SKM-1 treated with dmso at 0.1 percent for 144 hours (cell line): ENCODE results near the gene SMC3.

Experiments
- DNase-seq: peaks from one replicate; lab custom pipeline; 2025; ENCODE audit not compliant: unreplicated experiment; lab: John Stamatoyannopoulos, UW

The SMC3 gene

DNA sequence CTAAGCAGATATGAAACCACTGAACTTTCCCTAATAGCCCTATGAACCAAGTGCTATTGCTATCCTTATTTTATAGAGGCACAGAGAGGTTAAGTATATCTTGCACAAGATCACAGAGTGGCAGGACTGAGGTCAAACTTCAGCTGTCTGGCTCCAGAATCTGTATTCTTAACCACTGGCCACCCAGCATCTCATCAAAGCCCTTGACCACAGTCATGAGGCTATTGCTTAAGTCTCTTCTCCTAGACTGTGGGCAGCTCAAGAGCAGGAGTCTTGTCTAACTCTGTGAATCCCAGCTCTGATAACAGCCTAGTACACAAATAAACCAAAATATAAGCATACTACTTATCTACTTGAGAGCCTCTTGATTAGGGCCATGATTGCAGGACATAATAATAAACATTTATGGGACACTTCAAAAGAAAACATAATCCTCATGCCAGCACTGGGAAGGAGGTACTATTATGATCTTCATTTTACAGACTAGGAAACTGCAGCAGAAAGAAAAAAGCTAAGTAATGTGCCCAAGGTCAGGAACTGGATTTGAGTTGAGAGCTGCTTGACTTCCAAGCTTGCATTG, 22.4 kb upstream of the SMC3 start:
- DNase-seq, result peak; percentile 32

DNA sequence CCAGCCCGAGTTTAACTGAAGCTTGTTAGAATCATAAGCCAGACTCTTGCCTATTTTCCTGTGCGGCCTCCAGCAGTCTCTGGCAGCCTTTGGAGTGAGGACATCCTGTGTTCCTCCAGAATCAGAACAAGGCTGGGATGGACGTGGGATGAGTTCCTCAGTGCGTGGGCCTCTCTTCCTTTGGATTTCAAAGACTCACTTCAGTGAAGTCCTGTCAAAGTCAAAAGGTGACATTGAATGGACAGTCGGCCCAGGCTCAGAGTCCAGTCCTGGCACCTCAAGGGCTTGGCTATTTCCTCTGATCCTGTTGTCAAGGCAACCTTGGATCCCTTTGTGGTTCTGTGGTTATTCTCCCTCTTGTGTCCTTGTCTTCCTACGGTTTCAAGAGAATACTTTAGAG, 21.4 kb upstream of the SMC3 start:
- no peak for DNase-seq

DNA sequence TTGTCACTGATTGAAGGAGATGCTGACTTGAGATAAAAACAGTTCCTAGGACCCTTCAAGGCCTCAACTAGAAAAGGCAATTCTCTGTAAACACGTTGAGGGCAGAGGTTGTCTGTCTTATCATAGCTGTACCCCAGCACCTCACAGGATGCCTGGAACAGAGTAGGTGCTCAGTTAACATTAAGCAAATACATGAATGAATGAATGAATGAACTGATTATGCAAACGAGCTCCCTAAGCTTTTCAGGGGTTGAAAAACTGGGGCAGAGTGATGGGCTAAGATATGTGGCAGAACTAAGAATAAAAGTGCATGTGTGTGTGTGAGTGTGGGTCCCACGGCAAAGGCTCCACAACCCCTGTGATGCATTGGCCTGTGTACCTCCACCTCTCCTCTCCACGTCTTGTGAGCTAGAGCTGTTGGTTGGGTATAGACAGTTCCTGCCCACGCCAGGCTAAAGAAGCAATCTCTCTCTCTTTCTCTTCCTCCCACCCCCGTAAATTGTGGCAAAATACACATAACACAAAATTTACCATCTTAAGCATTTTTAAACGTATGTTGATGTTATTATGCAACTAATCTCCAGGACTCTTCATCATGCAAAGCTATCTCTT, 20.9 kb upstream of the SMC3 start:
- no peak for DNase-seq

DNA sequence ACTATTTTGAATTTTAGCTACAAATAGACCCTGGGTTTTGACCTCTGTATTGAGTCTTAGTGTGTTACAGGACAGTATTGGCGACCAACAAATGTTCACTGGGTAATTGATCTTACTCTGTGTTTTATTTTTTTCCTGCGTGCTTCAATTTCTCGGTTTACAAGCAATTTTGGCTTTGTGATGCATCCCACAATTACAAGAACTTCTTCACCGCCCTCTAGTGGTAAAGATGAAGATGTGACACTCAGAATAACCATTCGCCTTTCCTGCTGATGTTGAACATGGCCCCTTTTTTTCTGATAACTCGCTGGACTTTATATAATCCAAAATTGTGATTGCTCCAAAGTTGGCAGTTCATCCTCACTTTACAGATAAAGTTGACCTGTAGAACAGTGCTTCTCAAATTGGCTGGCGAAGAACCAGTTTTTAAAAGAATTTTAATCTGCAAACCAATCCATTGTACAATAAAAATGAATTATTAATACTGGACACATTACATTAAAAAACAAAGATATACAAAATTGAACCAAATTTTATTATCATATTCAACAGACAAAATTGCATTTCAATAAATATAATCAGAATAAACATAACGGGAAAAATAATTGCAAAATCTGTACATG, 20.2 kb upstream of the SMC3 start:
- peak; percentile 74 for DNase-seq

DNA sequence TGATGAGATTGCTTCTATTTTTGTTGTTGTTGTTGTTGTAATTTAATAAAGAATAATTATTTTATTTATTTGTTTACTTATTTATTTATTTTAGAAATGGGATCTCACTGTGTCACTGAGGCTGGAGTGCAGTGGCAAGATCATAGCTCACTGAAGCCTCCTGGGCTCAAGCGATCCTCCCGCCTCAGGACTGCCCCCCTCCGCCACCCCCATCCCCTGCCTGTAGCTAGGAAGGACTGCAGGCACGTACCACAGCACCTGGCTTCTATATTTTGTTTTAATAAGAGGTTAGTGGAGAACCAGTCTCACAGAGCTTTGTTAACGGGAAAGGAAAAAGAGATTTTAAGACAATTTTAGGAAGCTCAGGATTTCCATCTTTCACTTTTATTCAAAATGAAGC, 19.5 kb upstream of the SMC3 start:
- DNase-seq, result no peak

DNA sequence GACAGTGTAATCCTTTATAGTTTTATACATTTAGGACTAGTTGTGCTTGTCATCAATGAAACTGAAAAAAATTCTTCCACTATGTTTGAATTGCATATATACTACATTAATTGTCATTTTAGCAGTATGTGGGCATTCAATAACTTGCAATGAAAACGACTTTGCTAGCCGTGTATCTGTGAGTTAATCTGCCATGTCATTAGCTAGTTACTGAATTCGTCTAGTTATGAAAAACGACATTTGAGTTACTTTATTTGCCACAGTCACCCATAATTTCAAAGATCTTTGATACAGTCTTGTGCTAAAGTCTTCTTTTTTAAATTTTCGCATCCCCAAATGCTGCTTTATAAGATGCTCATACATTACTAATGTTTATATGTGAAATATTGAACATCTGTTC, 18.3 kb upstream of the SMC3 start:
- no peak for DNase-seq

DNA sequence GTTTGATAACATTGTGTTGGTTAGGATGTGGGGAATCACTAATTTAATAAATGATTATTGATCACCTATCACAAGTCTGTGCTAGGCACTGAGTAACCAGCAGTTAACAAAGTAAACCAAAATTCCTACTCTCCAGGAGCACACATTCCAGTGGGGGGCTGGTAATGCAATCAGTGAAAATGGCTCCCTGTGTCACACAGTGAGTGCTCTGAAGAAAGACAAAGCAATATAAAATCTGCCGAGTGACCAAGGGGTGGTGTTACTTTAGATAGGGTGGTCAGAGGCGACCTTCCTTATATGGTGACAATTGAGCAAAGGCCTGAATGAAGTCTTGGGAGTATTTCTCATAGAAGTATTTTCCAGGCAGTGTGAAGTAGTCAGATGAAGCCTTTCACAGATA, 13.6 kb upstream of the SMC3 start:
- no peak for DNase-seq

DNA sequence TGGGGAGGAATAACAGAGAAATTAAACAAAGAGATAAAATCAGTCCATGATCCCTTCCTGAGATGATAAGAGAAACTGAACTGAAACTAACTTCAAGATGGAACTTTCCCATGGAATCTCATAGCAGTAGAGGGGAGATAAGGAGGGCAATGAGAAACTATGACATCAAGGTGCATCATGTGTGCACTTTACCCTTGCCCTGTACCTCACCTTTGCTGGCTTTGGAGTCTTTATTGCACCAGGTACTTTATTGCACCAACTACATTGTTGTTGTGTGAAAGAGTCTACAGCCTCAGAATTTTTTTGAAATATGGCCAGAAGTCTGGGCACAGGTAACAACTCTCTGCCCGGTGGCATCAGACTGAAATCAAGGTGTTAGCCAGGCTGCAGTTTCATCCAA, 11.2 kb upstream of the SMC3 start:
- no peak for DNase-seq

DNA sequence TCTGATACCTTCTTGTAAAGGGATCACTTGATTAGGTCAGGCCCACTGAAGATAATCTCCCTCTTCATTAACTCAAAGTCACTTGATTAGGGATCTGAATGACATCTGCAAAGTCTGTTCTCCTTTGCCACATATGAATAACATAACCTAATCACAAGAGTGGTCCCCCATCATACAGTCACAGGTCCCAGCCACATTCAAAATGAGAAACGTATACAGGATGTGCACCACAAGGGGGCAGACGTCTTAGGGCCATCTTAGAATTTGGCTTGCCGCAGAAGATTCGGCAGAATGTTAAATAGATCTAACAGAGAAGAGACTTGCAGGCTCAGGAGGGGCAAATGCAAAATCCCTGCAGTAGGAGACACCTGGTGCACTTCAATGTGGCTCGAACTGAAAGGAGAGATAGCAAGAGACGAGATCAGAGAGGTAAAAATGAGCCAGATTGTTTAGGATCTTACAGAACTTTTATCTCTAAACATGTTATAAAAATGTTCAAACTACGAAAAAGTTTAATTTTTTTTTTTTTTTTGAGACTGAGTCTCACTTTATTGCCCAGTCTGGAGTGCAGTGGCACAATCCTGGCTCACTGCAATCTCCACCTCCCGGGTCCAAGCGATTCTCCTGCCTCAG, 10.4 kb upstream of the SMC3 start:
- DNase-seq, result no peak

DNA sequence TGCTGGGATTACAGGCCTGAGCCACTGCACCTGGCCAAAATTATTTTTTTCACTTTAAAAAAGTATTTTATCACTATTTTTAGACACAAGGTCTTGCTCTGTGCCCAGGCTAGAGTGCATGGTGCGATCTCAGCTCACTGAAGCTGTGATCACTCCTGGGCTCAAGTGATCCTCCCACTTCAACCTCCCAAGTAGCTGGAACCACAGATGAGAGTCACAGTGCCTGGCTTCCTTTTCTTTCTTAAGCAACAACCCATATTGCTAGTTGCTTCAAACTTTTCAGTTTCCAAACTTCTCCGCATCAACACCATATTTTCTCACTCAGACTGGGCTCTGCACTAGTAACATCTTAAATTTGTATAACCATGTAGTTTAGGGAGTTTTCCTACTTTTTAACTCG, 9.5 kb upstream of the SMC3 start:
- no peak for DNase-seq

DNA sequence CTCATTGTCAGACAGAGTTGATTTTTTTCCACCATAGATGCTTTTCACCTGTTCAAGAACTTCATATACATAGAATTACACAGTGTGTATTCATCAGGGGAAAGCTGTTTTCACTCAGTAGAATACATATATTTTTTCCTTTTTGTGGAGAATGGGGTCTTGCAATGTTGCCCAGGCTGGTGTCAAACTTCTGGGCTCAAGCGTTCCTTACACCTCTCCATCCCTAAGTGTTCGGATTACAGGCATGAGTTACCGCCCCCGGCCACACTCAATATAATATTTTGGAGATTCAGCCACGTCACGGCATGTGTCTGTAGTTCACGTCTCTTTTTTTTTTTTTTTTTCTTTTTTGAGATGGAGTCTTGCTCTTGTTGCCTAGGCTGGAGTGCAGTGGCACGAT, 7.5 kb upstream of the SMC3 start:
- DNase-seq, result no peak

DNA sequence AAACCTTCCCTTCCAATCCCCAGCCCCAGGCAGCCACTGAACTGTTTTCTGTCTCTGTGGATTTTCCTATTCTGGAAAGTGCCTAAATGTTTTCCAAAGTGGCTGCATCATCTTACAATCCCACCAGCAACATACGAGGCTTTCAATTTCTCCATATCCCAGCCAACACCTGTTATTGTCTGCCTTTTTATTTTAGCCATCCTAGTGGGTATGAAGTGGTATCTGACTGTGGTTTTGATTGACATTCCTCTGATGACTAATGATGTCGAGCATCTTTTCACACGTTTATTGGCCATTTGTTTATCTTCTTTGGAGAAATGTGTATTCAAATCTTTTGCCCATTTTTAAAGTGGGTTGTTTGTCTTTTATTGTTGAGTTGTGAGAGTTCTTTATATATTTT, 6.2 kb upstream of the SMC3 start:
- no peak for DNase-seq

DNA sequence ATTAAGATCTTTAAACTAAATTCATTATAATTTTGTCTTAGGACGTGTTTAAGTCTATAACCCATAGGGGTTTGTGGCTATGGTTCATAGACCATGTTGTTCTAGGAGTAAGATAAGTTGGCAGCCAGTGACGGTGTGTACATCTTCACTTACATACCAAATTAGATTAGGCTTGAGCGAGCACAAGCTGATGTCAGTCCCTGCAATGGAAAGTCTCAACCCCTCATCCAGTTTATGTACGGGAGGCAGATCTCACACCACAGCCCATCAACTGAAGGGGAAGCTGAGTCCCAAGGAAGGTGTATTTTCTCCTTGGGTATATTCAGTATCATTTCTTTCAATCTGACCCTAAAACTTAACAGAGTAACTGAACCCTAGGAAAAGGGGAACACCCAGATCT, 5.1 kb upstream of the SMC3 start:
- DNase-seq, result no peak

DNA sequence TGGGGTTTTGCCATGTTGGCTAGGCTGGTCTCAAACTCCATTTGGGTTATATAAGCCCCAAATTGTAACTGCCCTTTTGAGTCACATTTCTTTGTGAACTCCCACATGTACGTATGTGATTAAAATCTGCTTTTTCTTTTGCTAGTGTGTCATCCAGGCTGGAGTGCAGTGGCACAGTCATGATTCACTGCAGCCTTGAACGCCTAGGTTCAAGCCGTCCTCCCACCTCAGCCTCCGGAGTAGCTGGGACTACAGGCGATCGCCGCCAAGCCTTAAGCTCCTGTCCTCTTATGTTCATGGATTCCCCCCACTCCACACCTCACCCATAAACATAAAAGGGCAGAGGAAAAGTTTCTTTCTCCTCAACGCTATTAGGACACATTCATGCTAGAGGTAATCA, 4.4 kb upstream of the SMC3 start:
- DNase-seq, result no peak

DNA sequence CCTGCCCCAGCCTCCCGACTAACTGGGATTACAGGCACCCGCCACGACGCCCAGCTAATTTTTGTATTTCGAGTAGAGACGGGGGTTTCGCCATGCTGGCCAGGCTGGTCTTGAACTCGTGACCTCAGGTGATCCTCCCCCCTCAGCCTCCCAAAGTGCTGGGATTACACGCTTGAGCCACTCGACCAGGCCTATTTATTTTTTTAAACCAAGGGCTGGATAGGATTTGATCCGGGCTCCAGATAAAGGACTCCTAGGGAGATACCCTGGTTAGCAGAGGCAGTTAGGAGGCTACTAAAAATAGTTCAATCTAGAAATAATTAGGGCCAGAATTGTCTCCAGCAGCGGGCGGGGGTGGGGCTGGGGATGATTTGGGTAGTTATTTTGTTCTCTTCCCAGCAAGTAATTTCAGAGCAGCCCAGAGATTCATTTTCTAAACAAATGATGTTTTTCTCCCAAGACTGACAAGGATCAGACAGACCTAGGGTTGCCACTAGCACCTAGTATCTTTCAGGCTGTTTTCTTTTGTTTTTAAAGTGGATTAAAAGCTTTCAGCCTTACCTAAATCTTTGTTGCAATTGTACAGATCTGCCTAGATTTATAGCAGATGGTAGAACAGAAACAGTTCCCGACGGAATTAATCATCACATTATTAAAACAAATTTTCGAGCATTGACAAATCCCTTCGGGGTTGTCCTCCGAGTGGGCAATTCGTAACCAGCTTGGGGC, 859 bp upstream of the SMC3 start:
- no peak for DNase-seq

DNA sequence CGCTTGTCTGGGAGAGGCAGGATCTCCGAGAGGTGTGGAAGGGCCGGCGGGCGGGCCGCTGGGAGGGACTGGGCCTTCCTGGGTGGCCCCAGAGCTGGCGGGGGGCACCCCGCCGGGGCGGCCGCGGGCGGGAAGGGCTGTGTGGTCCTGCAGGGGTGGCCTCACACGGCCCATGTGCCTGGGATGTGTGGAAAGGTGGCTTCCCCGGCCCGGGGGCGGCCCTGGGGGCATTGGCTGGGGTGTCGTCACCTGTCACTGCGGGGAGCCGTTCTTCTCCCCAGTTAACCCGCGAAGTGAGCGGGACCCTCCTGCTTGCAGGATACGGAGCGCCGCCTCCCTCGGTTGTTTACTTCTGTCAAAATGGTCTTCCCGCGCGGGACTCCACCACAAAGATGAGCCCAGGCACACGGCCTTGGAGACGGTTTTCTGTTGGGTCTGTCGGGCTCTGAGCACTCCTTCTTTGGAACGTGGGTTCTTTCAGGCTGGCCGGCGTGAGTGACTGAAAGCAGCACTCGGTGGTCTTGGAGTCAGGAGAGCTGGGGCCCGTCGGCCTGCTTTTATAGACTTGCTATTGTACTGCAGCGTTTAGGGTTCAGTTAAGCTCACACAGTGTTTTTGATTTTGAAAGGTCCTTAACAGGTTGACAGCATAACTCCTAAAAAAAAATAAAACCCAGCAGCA, 700 bp downstream of the SMC3 start:
- DNase-seq, result peak; percentile 21

DNA sequence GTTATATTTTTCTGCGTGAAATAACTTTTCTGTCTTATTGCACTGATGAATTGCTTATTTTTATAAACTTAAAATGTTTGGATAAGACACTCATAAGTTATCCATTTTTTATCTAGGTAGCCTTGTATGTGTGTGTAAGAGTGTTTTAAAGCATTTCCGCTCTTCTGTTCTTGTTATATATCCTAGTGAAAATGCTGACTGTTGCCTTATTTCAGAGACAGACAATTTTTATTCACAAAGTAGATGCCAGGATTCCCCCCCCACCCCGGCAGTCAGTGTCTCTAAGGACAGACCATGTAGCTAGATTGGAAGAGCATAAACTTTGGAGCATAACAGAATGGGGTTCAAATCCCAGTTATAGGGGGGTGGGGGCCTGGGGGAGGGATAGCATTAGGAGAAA, 1.6 kb downstream of the SMC3 start:
- DNase-seq, result no peak

DNA sequence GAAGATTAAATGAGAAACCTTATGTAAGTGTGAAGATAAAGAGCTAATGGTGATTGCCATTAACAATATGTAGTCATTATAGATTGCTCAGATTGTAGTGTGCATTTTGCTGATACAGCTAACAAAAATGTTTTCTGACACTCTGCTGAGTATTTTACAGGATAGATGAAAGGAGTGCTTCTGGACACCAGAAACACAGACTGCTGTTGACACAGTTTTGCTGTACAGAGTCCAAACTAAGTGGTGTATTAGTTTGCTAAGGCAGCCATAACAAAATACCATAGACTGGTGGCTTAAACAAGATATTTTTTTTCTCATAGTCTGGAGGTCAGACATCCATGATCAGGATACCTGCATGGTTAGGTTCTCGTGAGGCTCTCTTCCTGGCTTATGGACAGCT, 2.2 kb downstream of the SMC3 start:
- DNase-seq, result no peak

DNA sequence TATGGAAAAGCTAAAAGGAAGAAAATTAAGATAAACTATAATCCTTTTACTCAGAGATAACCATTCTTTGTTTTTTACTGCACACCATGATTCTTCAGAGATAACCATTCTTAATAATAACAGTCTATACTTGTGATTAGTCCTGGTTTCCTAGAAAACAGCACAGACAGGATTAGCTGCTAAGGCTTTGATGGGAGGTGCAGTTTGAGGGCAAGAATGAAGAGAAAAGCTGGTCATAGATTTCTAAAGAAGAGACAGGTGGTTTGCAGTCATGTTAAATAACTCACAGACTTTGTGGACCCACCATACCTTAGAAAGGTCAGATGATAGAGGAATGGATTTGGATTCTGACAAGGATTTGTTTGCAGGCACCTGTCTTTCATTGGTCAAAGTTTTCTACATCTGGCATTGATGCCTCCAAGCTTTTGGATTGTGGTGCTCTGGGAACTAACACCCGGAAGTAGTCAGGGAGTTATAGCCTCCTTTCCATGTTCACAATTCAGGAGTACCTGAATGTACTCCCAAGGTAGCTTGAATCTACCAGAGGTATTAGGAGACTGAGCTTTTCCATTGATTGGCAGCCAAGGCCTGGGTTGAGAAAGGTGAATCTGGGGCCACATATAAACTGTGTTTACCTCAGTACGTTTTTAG, 3.7 kb downstream of the SMC3 start:
- DNase-seq, result no peak

DNA sequence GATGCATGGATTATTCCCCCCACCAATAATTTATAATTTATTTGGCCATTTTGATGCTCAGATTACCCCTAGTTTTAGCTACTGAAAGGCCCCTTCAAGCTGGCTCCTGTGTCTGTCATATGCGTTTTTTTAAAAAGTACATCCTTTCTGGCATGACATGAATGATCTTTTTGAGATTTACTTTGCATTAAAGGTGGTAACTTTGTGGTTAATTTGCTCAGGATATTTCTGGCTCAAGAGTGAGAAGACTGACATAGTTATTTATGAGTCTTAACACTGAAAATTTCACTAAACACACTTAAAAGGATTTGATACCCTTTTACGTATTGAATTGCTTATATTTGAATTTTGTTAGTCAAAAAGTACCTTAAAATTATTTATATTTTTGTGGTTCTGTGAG, 5.4 kb downstream of the SMC3 start:
- no peak for DNase-seq

DNA sequence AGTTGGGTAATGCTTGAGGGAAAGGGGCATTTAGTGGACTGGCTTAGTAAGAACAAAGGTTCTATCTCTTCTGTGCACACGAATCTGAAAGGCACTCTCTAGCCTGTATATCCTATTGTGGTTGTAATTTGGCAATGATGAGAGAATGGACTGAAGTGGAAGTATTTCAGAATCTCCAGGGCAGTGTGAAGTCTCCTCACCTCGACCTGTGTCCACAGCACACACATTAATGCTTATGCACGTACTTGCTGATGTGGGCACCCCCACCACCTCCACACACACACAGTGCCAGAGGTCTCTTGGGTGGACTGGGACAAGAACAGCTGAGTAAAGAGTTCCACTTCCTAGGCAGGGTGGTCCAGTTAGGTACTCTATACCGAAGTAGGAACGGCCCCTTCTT, 6.9 kb downstream of the SMC3 start:
- no peak for DNase-seq
